Chondrocyte (in vitro differentiated cells): ENCODE measurements around the gene SENP8. TPM values are rescaled to one million over a fixed set of nuclear protein-coding genes. Genes with fewer than 3 reads are reported as not detected.

Experiments
- DNase-seq: peaks from one replicate; pipeline ENCODE4 v3.0.0; 2021; ENCODE audit warnings: mixed read lengths, low spot score
- H3K27ac Mint-ChIP-seq: one replicate; pipeline ENCODE4 v1.8.0; 2021; ENCODE audit warnings: mild to moderate bottlenecking, moderate library complexity, mixed read lengths; ENCODE audit not compliant: unreplicated experiment
- H3K27me3 Mint-ChIP-seq: 2 replicates; pipeline ENCODE4 v1.8.0; 2021; ENCODE audit warnings: low read depth, mixed read lengths
- H3K36me3 Mint-ChIP-seq: 2 replicates; pipeline ENCODE4 v1.8.0; 2021; ENCODE audit warnings: low read depth, mixed read lengths
- H3K4me1 Mint-ChIP-seq: 2 replicates; pipeline ENCODE4 v1.8.0; 2021; ENCODE audit warnings: low read depth, mild to moderate bottlenecking, mixed read lengths
- H3K4me3 Mint-ChIP-seq: one replicate; pipeline ENCODE4 v1.8.0; 2021; ENCODE audit warnings: mild to moderate bottlenecking, moderate library complexity, mixed read lengths; ENCODE audit not compliant: unreplicated experiment
- H3K9me3 Mint-ChIP-seq: 2 replicates; pipeline ENCODE4 v1.8.0; 2021; ENCODE audit warnings: low read depth, mixed read lengths
- CTCF ChIP-seq: fragments of 200-600 bp; sonication (generic); IDR thresholded peaks from 2 replicates; pipeline ENCODE4 v1.5.0; 2021; ENCODE audit warnings: antibody characterized with exemption, mild to moderate bottlenecking, moderate library complexity
- total RNA-seq: library from RNA; stranded (reverse); gene quantifications from 3 replicates; pipeline ENCODE4 v1.2.1, GENCODE V29; 2021

Gene SENP8
- total RNA-seq, 1 donor from 2014 or later = 2.9 TPM

GRCh38 chr15:72136170-72137051 lies 18.2 kb downstream of the SENP8 start:
- TF ChIP-seq CTCF = no peak
- Mint-ChIP-seq H3K9me3 (no peaks in the 10 kb centered on the region), H3K27me3 (no peaks in the 10 kb centered on the region), H3K27ac (no peak overlapping the region), H3K36me3 (peaks cover 4% of the 10 kb centered on the region), H3K4me1 (peaks cover 12% of the 10 kb centered on the region), H3K4me3 (no peak overlapping the region)
- DNase-seq = no peak

- Mint-ChIP-seq H3K4me3 (no peak overlapping the region), H3K4me1 (peaks cover 16% of the 10 kb centered on the region), H3K36me3 (peaks cover 4% of the 10 kb centered on the region), H3K27me3 (no peaks in the 10 kb centered on the region), H3K9me3 (no peaks in the 10 kb centered on the region), H3K27ac (no peak overlapping the region)
- no peak for DNase-seq
- TF ChIP-seq CTCF = no peak
Measured at GRCh38 chr15:72139667-72140066, 21.5 kb downstream of the SENP8 start.

- no peak overlapping the region for H3K4me3 Mint-ChIP-seq
Measured at GRCh38 chr15:72140088-72140487, 21.9 kb downstream of the SENP8 start.

GRCh38 chr15:72141171-72142084 lies 23.2 kb downstream of the SENP8 start:
- no peak overlapping the region for H3K4me3 Mint-ChIP-seq
- no peak overlapping the region for H3K27ac Mint-ChIP-seq
- TF ChIP-seq CTCF = no peak
- H3K27me3 Mint-ChIP-seq = no peaks in the 10 kb centered on the region
- peaks cover 4% of the 10 kb centered on the region for H3K36me3 Mint-ChIP-seq
- peaks cover 8% of the 10 kb centered on the region for H3K4me1 Mint-ChIP-seq
- DNase-seq = no peak
- H3K9me3 Mint-ChIP-seq = no peaks in the 10 kb centered on the region

More at GRCh38 chr15:72140088-72140487, 21.9 kb downstream of the SENP8 start:
- Mint-ChIP-seq H3K27ac (no peak overlapping the region), H3K27me3 (no peaks in the 10 kb centered on the region), H3K36me3 (peaks cover 4% of the 10 kb centered on the region), H3K4me1 (peaks cover 16% of the 10 kb centered on the region), H3K9me3 (no peaks in the 10 kb centered on the region)
- TF ChIP-seq CTCF = no peak
- no peak for DNase-seq

- Mint-ChIP-seq H3K4me3 (no peak overlapping the region), H3K4me1 (peaks cover 6% of the 10 kb centered on the region), H3K36me3 (no peaks in the 10 kb centered on the region), H3K9me3 (no peaks in the 10 kb centered on the region), H3K27ac (no peak overlapping the region), H3K27me3 (no peaks in the 10 kb centered on the region)
- DNase-seq = no peak
- TF ChIP-seq CTCF = no peak
Measured at GRCh38 chr15:72146221-72146620, 28.0 kb downstream of the SENP8 start.
